Calu3 (cell line): ENCODE results near the gene NMUR1. TPM values are rescaled to one million over a fixed set of nuclear protein-coding genes. Genes with fewer than 3 reads are reported as not detected.
A peak's percentile ranks its signal among the peaks of the same experiment; 100 is the strongest.
"Not testable (repeated sequence)": the region's sequence is repeated elsewhere in the genome, so short reads cannot be mapped to it uniquely, and the experiment has no call there.

ENCODE experiments used
- BruUV-seq: library from RNA; stranded (reverse); fragments of 400-500 nt; replicated peaks from 2 replicates; lab custom pipeline; 2021; lab: Mats Ljungman, UMichigan
- CTCF ChIA-PET: fragments of 300-600 bp; sonication (Branson Sonifier 250); formaldehyde crosslinking; loops from one replicate; lab custom pipeline; 2022; ENCODE audit warnings: antibody characterized with exemption; lab: Charles Lee
- DNase-seq: peaks from one replicate; pipeline ENCODE4 v3.0.0; 2022
- H3K27ac Mint-ChIP-seq: one replicate; pipeline ENCODE4 v1.8.0; 2022; ENCODE audit warnings: mixed read lengths; ENCODE audit not compliant: unreplicated experiment
- H3K27me3 Mint-ChIP-seq: one replicate; pipeline ENCODE4 v1.8.0; 2022; ENCODE audit warnings: mixed read lengths; ENCODE audit not compliant: unreplicated experiment
- H3K36me3 Mint-ChIP-seq: one replicate; pipeline ENCODE4 v1.8.0; 2022; ENCODE audit warnings: mild to moderate bottlenecking, moderate library complexity, mixed read lengths; ENCODE audit not compliant: insufficient read depth, unreplicated experiment
- H3K4me1 Mint-ChIP-seq: one replicate; pipeline ENCODE4 v1.8.0; 2022; ENCODE audit warnings: mild to moderate bottlenecking, low read depth, mixed read lengths; ENCODE audit not compliant: unreplicated experiment
- H3K4me3 Mint-ChIP-seq: one replicate; pipeline ENCODE4 v1.8.0; 2022; ENCODE audit warnings: mild to moderate bottlenecking, low read depth, moderate library complexity, mixed read lengths; ENCODE audit not compliant: unreplicated experiment
- H3K9me3 Mint-ChIP-seq: one replicate; pipeline ENCODE4 v1.8.0; 2022; ENCODE audit warnings: low read depth, mixed read lengths; ENCODE audit not compliant: unreplicated experiment
- CTCF ChIP-seq: fragments of 200-600 bp; IDR thresholded peaks from one replicate; pipeline ENCODE4 v1.8.0; 2022; ENCODE audit warnings: antibody characterized with exemption; ENCODE audit not compliant: unreplicated experiment
- intact Hi-C: fragments of 100-400 bp; cut with micrococcal nuclease; formaldehyde crosslinking; loops from one replicate; pipeline ENCODE4 v1.10.0; 2022; ENCODE audit not compliant: unreplicated experiment
- total RNA-seq: library from RNA; stranded (reverse); gene quantifications from 2 replicates; pipeline ENCODE4 v1.2.3, GENCODE V29; 2022

NMUR1 gene
- total RNA-seq, 1 experiment from 2014 or later, result not detected

GRCh38 chr2:231563378-231563961 lies 33.2 kb upstream of the NMUR1 start:
- no peaks in the 10 kb centered on the region for H3K27me3 Mint-ChIP-seq
- H3K9me3 Mint-ChIP-seq, result no peaks in the 10 kb centered on the region
- no peaks in the 10 kb centered on the region for H3K36me3 Mint-ChIP-seq
- no peaks in the 10 kb centered on the region for H3K4me1 Mint-ChIP-seq
- no TSS peak for BruUV-seq
- TF ChIP-seq CTCF, result peak; percentile 85
- DNase-seq, result peak; percentile 64
- H3K27ac Mint-ChIP-seq, result no peak overlapping the region
- no peak overlapping the region for H3K4me3 Mint-ChIP-seq
- CTCF ChIA-PET, result interaction anchor here (0.6 to 2.0 kb wide), 8 partner anchors 22 to 152 kb away, joined by 3 to 20 read pairs (median 3); no protein-coding TSS in a partner anchor
- intact Hi-C loops, result loop anchor here (1.0 kb wide), 1 partner anchor 38 kb away; no protein-coding TSS in a partner anchor

- BruUV-seq, result no TSS peak
- Mint-ChIP-seq H3K36me3 (no peaks in the 10 kb centered on the region), H3K27ac (no peak overlapping the region), H3K4me3 (no peak overlapping the region), H3K9me3 (peaks cover 6% of the 10 kb centered on the region), H3K27me3 (peaks cover 21% of the 10 kb centered on the region), H3K4me1 (no peaks in the 10 kb centered on the region)
- intact Hi-C loops, result loop anchor here (1.0 kb wide), 2 partner anchors 40 to 75 kb away; no protein-coding TSS in a partner anchor
- peak; percentile 50 for TF ChIP-seq CTCF
- CTCF ChIA-PET, result no interaction called here
- DNase-seq, result peak; percentile 55
Measured at GRCh38 chr2:231557571-231558217, 27.4 kb upstream of the NMUR1 start.

- Mint-ChIP-seq H3K9me3 (peaks cover 7% of the 10 kb centered on the region), H3K4me1 (no peaks in the 10 kb centered on the region), H3K27me3 (peaks cover 26% of the 10 kb centered on the region), H3K27ac (no peak overlapping the region), H3K36me3 (no peaks in the 10 kb centered on the region), H3K4me3 (no peak overlapping the region)
- BruUV-seq, result no TSS peak
- DNase-seq, result no peak
- CTCF ChIA-PET, result no interaction called here
- no peak for TF ChIP-seq CTCF
- intact Hi-C loops, result no loop called here
Measured at GRCh38 chr2:231556981-231557380, 26.7 kb upstream of the NMUR1 start.

GRCh38 chr2:231556496-231556895 lies 26.3 kb upstream of the NMUR1 start:
- H3K36me3 Mint-ChIP-seq, DNase-seq, H3K4me1 Mint-ChIP-seq, CTCF ChIA-PET, intact Hi-C loops, H3K9me3 Mint-ChIP-seq, BruUV-seq, H3K27ac Mint-ChIP-seq, H3K4me3 Mint-ChIP-seq: not testable (repeated sequence)
- peaks cover 26% of the 10 kb centered on the region for H3K27me3 Mint-ChIP-seq
